Thoracic aorta (tissue), 2 donors: ENCODE data around the gene FRYL. TPM values are rescaled to one million over a fixed set of nuclear protein-coding genes. Genes with fewer than 3 reads are reported as not detected.

ENCODE experiments used
- ATAC-seq: fragments of 150-250 bp; one replicate; pipeline ENCODE4 v1.8.0; 2017; ENCODE audit warnings: low read depth; ENCODE audit not compliant: insufficient number of reproducible peaks, low FRiP score
- DNase-seq: peaks from one replicate; pipeline ENCODE4 v3.0.0-alpha.2; 2020; ENCODE audit warnings: low spot score
- H3K27ac ChIP-seq, 2 donors: fragments of 200-600 bp; sonication (generic); 1 replicate in 1 of 2; 2 replicates in 1 of 2; pipeline ENCODE4 v1.5.1; 2016; ENCODE audit warnings: mild to moderate bottlenecking in 2 of 2, moderate library complexity in 2 of 2
- H3K27me3 ChIP-seq: fragments of 200-600 bp; sonication (generic); replicated peaks from 2 replicates; pipeline ENCODE4 v1.6.0; 2016; ENCODE audit warnings: mild to moderate bottlenecking; ENCODE audit not compliant: insufficient read depth
- H3K36me3 ChIP-seq: fragments of 200-600 bp; sonication (generic); one replicate; pipeline ENCODE4 v1.5.1; 2016
- H3K4me1 ChIP-seq, 2 donors: fragments of 200-600 bp; sonication (generic); 1 replicate in 1 of 2; 2 replicates in 1 of 2; pipeline versions ENCODE4 v1.5.1 to v1.6.0; 2016; ENCODE audit warnings: low read depth in 2 of 2, mild to moderate bottlenecking in 1 of 2; ENCODE audit not compliant: control insufficient read depth in 1 of 2
- H3K4me3 ChIP-seq: fragments of 200-600 bp; sonication (generic); 2 replicates; pipeline ENCODE4 v1.5.1; 2016; ENCODE audit warnings: mild to moderate bottlenecking
- H3K9me3 ChIP-seq: fragments of 200-600 bp; sonication (generic); 2 replicates; pipeline ENCODE4 v1.5.1; 2016
- CTCF ChIP-seq: fragments of 200-600 bp; sonication (generic); IDR thresholded peaks from one replicate; pipeline ENCODE4 v1.5.1; 2019; ENCODE audit warnings: antibody characterized with exemption
- total RNA-seq, 2 donors: library from RNA; depleted of rRNA; stranded (reverse); fragments of >200 nt; gene quantifications; one replicate each; pipeline versions ENCODE4 v1.1.0 to v1.2.3, GENCODE V29; 2016

The FRYL gene
- total RNA-seq, 2 donors from 2014 or later, result 108 to 155 TPM

GRCh38 chr4:48623182-48623780, 156.8 kb downstream of the FRYL start:
- ATAC-seq, result no peak
- no peak for TF ChIP-seq CTCF

GRCh38 chr4:48620831-48621230, 159.2 kb downstream of the FRYL start:
- H3K36me3 ChIP-seq, result peaks cover 5% of the 10 kb centered on the region
- no peak for DNase-seq
- no peak for TF ChIP-seq CTCF
- no peak for ATAC-seq
- H3K4me1 ChIP-seq, result peaks cover 5 to 25% of the 10 kb centered on the region in 2 donors
- no peaks in the 10 kb centered on the region for H3K27me3 ChIP-seq
- no peak overlapping the region for H3K27ac ChIP-seq
- H3K4me3 ChIP-seq, result no peak overlapping the region
- H3K9me3 ChIP-seq, result no peaks in the 10 kb centered on the region

More at GRCh38 chr4:48623182-48623780, 156.8 kb downstream of the FRYL start:
- Histone ChIP-seq H3K27ac (no peak overlapping the region), H3K9me3 (no peaks in the 10 kb centered on the region), H3K36me3 (no peaks in the 10 kb centered on the region), H3K27me3 (no peaks in the 10 kb centered on the region), H3K4me1 (peaks cover 5 to 25% of the 10 kb centered on the region in 2 donors), H3K4me3 (no peak overlapping the region)
- DNase-seq, result no peak

- H3K4me1 ChIP-seq, result peaks cover 5 to 25% of the 10 kb centered on the region in 2 donors
- peaks cover 5% of the 10 kb centered on the region for H3K36me3 ChIP-seq
- ATAC-seq (no peak), DNase-seq (no peak)
- no peaks in the 10 kb centered on the region for H3K27me3 ChIP-seq
- TF ChIP-seq CTCF, result no peak
- no peak overlapping the region for H3K4me3 ChIP-seq
- no peaks in the 10 kb centered on the region for H3K9me3 ChIP-seq
- no peak overlapping the region for H3K27ac ChIP-seq
Observed at GRCh38 chr4:48620093-48620492, 160.0 kb downstream of the FRYL start.

DNA sequence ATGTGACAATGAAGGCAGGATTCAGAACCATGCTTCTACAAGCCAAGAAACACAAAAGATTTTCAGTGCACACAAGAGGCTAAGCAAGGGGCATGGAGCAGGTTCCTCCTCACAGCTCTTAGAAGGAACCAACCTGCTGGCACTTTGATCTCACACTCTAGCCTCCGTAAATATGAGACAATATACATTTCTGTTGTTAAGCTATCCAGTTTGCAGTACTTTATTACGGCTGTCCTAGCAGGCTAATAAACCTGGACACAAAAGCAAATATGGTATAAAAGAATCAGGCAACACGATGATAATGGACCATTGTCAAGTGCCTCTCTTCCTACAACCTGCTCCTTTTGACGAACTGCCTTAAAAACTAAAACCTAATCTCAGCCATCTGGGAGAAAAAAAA, 175.6 kb downstream of the FRYL start:
- Histone ChIP-seq H3K27me3 (no peaks in the 10 kb centered on the region), H3K4me1 (no peaks in the 10 kb centered on the region), H3K4me3 (no peak overlapping the region), H3K9me3 (no peaks in the 10 kb centered on the region), H3K27ac (no peak overlapping the region), H3K36me3 (peaks cover 3% of the 10 kb centered on the region)
- ATAC-seq, result no peak
- DNase-seq, result no peak
- TF ChIP-seq CTCF, result no peak

DNA sequence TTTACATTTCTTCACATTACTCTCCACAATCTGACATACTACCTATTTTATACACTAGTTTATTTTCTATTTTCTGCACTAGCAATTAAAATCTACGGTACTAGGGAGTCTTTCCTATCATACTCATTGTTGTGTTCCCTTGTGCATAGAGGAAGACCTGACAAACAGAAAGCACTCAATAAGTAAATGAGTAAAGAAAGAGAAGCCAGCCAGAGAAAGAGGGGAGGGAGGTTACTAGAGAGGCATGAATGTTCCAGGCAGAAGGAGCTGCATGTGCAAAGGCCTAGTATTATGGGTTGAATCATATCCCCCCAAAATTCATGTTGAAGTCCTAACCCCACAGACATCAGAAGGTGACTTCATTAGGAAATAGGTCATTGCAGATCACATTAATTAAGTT, 176.0 kb downstream of the FRYL start:
- Histone ChIP-seq H3K27me3 (no peaks in the 10 kb centered on the region), H3K27ac (no peak overlapping the region), H3K4me1 (no peaks in the 10 kb centered on the region), H3K4me3 (no peak overlapping the region), H3K9me3 (no peaks in the 10 kb centered on the region), H3K36me3 (peaks cover 3% of the 10 kb centered on the region)
- DNase-seq, result no peak
- no peak for TF ChIP-seq CTCF
- no peak for ATAC-seq
